Upper lobe of left lung (tissue), 6 donors: ENCODE results near the gene PSMD11. TPM values are rescaled to one million over a fixed set of nuclear protein-coding genes. Genes with fewer than 3 reads are reported as not detected.

Experiments used
- small RNA-seq, 4 donors: library from RNA; depleted of rRNA; stranded (forward); fragments of <200 nt; gene quantifications; one replicate each; pipeline ENCODE3, GENCODE V24; 2016
- total RNA-seq, 6 donors: library from RNA; depleted of rRNA in 4 of 6; stranded (reverse); fragments of >200 nt in 4 of 6; gene quantifications; one replicate each; pipeline versions ENCODE4 v1.1.0 to v1.2.1, GENCODE V29; 2016 to 2021
- donor health status: DM: no; HTN: no; CAD: no; lungs with moderate emphysema.
- donor health status: DM: no; HTN: yes; CAD: no; lungs with severe emphysema.

PSMD11 gene
- total RNA-seq, 6 donors from 2014 or later = 42.4 to 71.4 (median 62.8) TPM

Small RNAs within 50 kb of the gene (small RNA-seq; reads per million reads assigned to genes)
- 0 reads per million in 4 donors for gene AC005899.2
- 0 reads per million in 4 donors for gene AC005899.6
- gene RF00019 = 0 reads per million in 4 donors

Other genes starting within 250 kb of the PSMD11 start
- gene RHBDL3, start 178.7 kb upstream of the PSMD11 start, total RNA-seq = 1 to 10 TPM in 1 of 6 donors, under 1 TPM in 1, not detected in 4; 0.47 to 1.2 TPM
- gene C17orf75, start 102.3 kb upstream of the PSMD11 start, total RNA-seq = 10 to 100 TPM in 4 of 6 donors, 1 to 10 TPM in 2; 4.7 to 17.8 (median 12.9) TPM
- gene ZNF207, start 94.4 kb upstream of the PSMD11 start, total RNA-seq = 100 to 1,000 TPM; 102 to 159 (median 129) TPM
- 1 to 10 TPM in 4 of 6 donors, under 1 TPM in 2; 0.76 to 3.1 (median 1.5) TPM for gene CDK5R1, start 42.5 kb downstream of the PSMD11 start, total RNA-seq